ENCODE measurements around the gene NFIX.
"Not testable (repeated sequence)": the region's sequence is repeated elsewhere in the genome, so short reads cannot be mapped to it uniquely, and the experiment has no call there.

The NFIX gene

GRCh38 chr19:12975221-12975741 is 20.0 kb upstream of the NFIX start:
- no peak for DNase-seq (ENCODE audit: low spot score)
- TF ChIP-seq CTCF (IDR thresholded peaks at IDR 0.05; ENCODE audit: borderline replicate concordance, control extremely low read depth, extremely low read depth, insufficient read depth, missing control alignments): no peak
- in situ Hi-C loops (cut with MboI; ENCODE audit: low sequenced_read_pairs, unreplicated experiment): loop anchor here (5.0 kb wide), 1 partner anchor 117 kb away; no protein-coding TSS in a partner anchor

- in situ Hi-C loops (cut with MboI; ENCODE audit: low sequenced_read_pairs, unreplicated experiment): loop anchor here (5.0 kb wide), 1 partner anchor 116 kb away; no protein-coding TSS in a partner anchor
- DNase-seq (ENCODE audit: low spot score): not testable (repeated sequence)
Observed at GRCh38 chr19:12976109-12976508, 19.2 kb upstream of the NFIX start.

- TF ChIP-seq CTCF (IDR thresholded peaks at IDR 0.05; ENCODE audit: borderline replicate concordance, control extremely low read depth, extremely low read depth, insufficient read depth, missing control alignments): no peak
- in situ Hi-C loops (cut with MboI; ENCODE audit: low sequenced_read_pairs, unreplicated experiment): loop anchor here (5.0 kb wide), 1 partner anchor 112 kb away; no protein-coding TSS in a partner anchor
- DNase-seq (ENCODE audit: low spot score): no peak
Observed at GRCh38 chr19:12979974-12980373, 15.3 kb upstream of the NFIX start.

GRCh38 chr19:12982648-12983047 is 12.6 kb upstream of the NFIX start:
- TF ChIP-seq CTCF (IDR thresholded peaks at IDR 0.05; ENCODE audit: borderline replicate concordance, control extremely low read depth, extremely low read depth, insufficient read depth, missing control alignments): no peak
- in situ Hi-C loops (cut with MboI; ENCODE audit: low sequenced_read_pairs, unreplicated experiment): no loop called here
- DNase-seq (ENCODE audit: low spot score): no peak

GRCh38 chr19:12983091-12983490 is 12.2 kb upstream of the NFIX start:
- TF ChIP-seq CTCF (IDR thresholded peaks at IDR 0.05; ENCODE audit: borderline replicate concordance, control extremely low read depth, extremely low read depth, insufficient read depth, missing control alignments): no peak
- no peak for DNase-seq (ENCODE audit: low spot score)
- in situ Hi-C loops (cut with MboI; ENCODE audit: low sequenced_read_pairs, unreplicated experiment): no loop called here

- TF ChIP-seq CTCF (IDR thresholded peaks at IDR 0.05; ENCODE audit: borderline replicate concordance, control extremely low read depth, extremely low read depth, insufficient read depth, missing control alignments): peak; percentile 96
- DNase-seq (ENCODE audit: low spot score): peak; percentile 90
- in situ Hi-C loops (cut with MboI; ENCODE audit: low sequenced_read_pairs, unreplicated experiment): no loop called here
Observed at GRCh38 chr19:12983542-12984142, 11.6 kb upstream of the NFIX start.

- in situ Hi-C loops (cut with MboI; ENCODE audit: low sequenced_read_pairs, unreplicated experiment): no loop called here
- no peak for TF ChIP-seq CTCF (IDR thresholded peaks at IDR 0.05; ENCODE audit: borderline replicate concordance, control extremely low read depth, extremely low read depth, insufficient read depth, missing control alignments)
- no peak for DNase-seq (ENCODE audit: low spot score)
Observed at GRCh38 chr19:12984143-12984627, 11.1 kb upstream of the NFIX start.
